Measurements from ENCODE around the gene PPARA.

PPARA gene

GRCh38 chr22:46281866-46282678 is 131.7 kb downstream of the PPARA start:
- Mint-ChIP-seq H3K4me1 (no peaks in the 10 kb centered on the region), H3K27ac (no peak overlapping the region), H3K27me3 (no peaks in the 10 kb centered on the region), H3K36me3 (peaks cover 5% of the 10 kb centered on the region), H3K4me3 (peak overlapping the region; percentile 60), H3K9me3 (no peaks in the 10 kb centered on the region)

GRCh38 chr22:46286006-46286405 is 135.7 kb downstream of the PPARA start:
- Mint-ChIP-seq H3K4me1 (peaks cover 8% of the 10 kb centered on the region), H3K36me3 (peaks cover 7% of the 10 kb centered on the region), H3K27ac (no peak overlapping the region)

GRCh38 chr22:46286941-46287872 is 136.9 kb downstream of the PPARA start:
- no peaks in the 10 kb centered on the region for H3K27me3 Mint-ChIP-seq
- H3K4me3 Mint-ChIP-seq, result no peak overlapping the region
- peaks cover 7% of the 10 kb centered on the region for H3K36me3 Mint-ChIP-seq
- H3K27ac Mint-ChIP-seq, result peak overlapping the region; percentile 51
- peaks cover 8% of the 10 kb centered on the region for H3K4me1 Mint-ChIP-seq
- H3K9me3 Mint-ChIP-seq, result peaks cover 2% of the 10 kb centered on the region

More at GRCh38 chr22:46286006-46286405, 135.7 kb downstream of the PPARA start:
- Mint-ChIP-seq H3K9me3 (no peaks in the 10 kb centered on the region), H3K27me3 (no peaks in the 10 kb centered on the region), H3K4me3 (no peak overlapping the region)

GRCh38 chr22:46287873-46288751 is 137.8 kb downstream of the PPARA start:
- peak overlapping the region; percentile 51 for H3K27ac Mint-ChIP-seq
- no peak overlapping the region for H3K4me3 Mint-ChIP-seq
- H3K36me3 Mint-ChIP-seq, result peaks cover 8% of the 10 kb centered on the region
- H3K9me3 Mint-ChIP-seq, result peaks cover 5% of the 10 kb centered on the region
- H3K27me3 Mint-ChIP-seq, result no peaks in the 10 kb centered on the region
- peaks cover 8% of the 10 kb centered on the region for H3K4me1 Mint-ChIP-seq

- Mint-ChIP-seq H3K27me3 (no peaks in the 10 kb centered on the region), H3K27ac (no peak overlapping the region), H3K36me3 (peaks cover 8% of the 10 kb centered on the region), H3K4me1 (peaks cover 8% of the 10 kb centered on the region), H3K4me3 (no peak overlapping the region), H3K9me3 (peaks cover 5% of the 10 kb centered on the region)
Measured at GRCh38 chr22:46288846-46289243, 138.5 kb downstream of the PPARA start.

GRCh38 chr22:46289244-46289891 is 139.0 kb downstream of the PPARA start:
- Mint-ChIP-seq H3K27me3 (no peaks in the 10 kb centered on the region), H3K4me3 (no peak overlapping the region), H3K27ac (no peak overlapping the region), H3K36me3 (peaks cover 6% of the 10 kb centered on the region), H3K4me1 (peaks cover 8% of the 10 kb centered on the region), H3K9me3 (peaks cover 5% of the 10 kb centered on the region)

- H3K27me3 Mint-ChIP-seq, result no peaks in the 10 kb centered on the region
- peaks cover 4% of the 10 kb centered on the region for H3K36me3 Mint-ChIP-seq
- no peak overlapping the region for H3K27ac Mint-ChIP-seq
- H3K4me1 Mint-ChIP-seq, result peaks cover 8% of the 10 kb centered on the region
- no peak overlapping the region for H3K4me3 Mint-ChIP-seq
- H3K9me3 Mint-ChIP-seq, result peaks cover 5% of the 10 kb centered on the region
Measured at GRCh38 chr22:46290121-46290842, 140.0 kb downstream of the PPARA start.

- H3K9me3 Mint-ChIP-seq, result peaks cover 5% of the 10 kb centered on the region
- no peak overlapping the region for H3K4me3 Mint-ChIP-seq
- peaks cover 4% of the 10 kb centered on the region for H3K36me3 Mint-ChIP-seq
- H3K4me1 Mint-ChIP-seq, result peaks cover 12% of the 10 kb centered on the region
- no peaks in the 10 kb centered on the region for H3K27me3 Mint-ChIP-seq
- H3K27ac Mint-ChIP-seq, result no peak overlapping the region
Measured at GRCh38 chr22:46290843-46291785, 140.8 kb downstream of the PPARA start.

- peaks cover 4% of the 10 kb centered on the region for H3K36me3 Mint-ChIP-seq
- peaks cover 18% of the 10 kb centered on the region for H3K4me1 Mint-ChIP-seq
- no peaks in the 10 kb centered on the region for H3K27me3 Mint-ChIP-seq
- H3K4me3 Mint-ChIP-seq, result no peak overlapping the region
- no peak overlapping the region for H3K27ac Mint-ChIP-seq
- H3K9me3 Mint-ChIP-seq, result peaks cover 5% of the 10 kb centered on the region
Measured at GRCh38 chr22:46292173-46292572, 141.8 kb downstream of the PPARA start.

GRCh38 chr22:46292732-46293131 is 142.4 kb downstream of the PPARA start:
- Mint-ChIP-seq H3K27ac (no peak overlapping the region), H3K4me3 (no peak overlapping the region), H3K36me3 (peaks cover 2% of the 10 kb centered on the region)

More at GRCh38 chr22:46292732-46293131, 142.4 kb downstream of the PPARA start:
- Mint-ChIP-seq H3K27me3 (no peaks in the 10 kb centered on the region), H3K9me3 (peaks cover 5% of the 10 kb centered on the region), H3K4me1 (peaks cover 17% of the 10 kb centered on the region)
